Body of pancreas (tissue), 4 donors: Measurements from ENCODE around the gene RPLP2. TPM values are rescaled to one million over a fixed set of nuclear protein-coding genes. Genes with fewer than 3 reads are reported as not detected.

ENCODE experiments used
- ATAC-seq: fragments of 150-250 bp; one replicate; pipeline ENCODE4 v1.9.1; 2016
- DNase-seq, 4 donors: peaks; one replicate each; pipeline ENCODE4 v3.0.0-alpha.2; 2019
- H3K27ac ChIP-seq, 4 donors: fragments of 200-600 bp; sonication (generic); 1 replicate in 3 of 4; 2 replicates in 1 of 4; pipeline versions ENCODE4 v1.5.1 to v1.6.1; 2016 to 2019; ENCODE audit warnings: mild to moderate bottlenecking in 1 of 4, mixed read lengths in 1 of 4, moderate library complexity in 1 of 4
- H3K27me3 ChIP-seq, 2 donors: fragments of 200-600 bp; sonication (generic); one replicate each; pipeline ENCODE4 v1.6.0; 2016; ENCODE audit warnings: mild to moderate bottlenecking in 1 of 2
- H3K36me3 ChIP-seq, 2 donors: fragments of 200-600 bp; sonication (generic); replicated peaks in 1 of 2; 2 replicates each; pipeline ENCODE4 v1.5.1; 2016; ENCODE audit warnings: low read depth in 2 of 2; ENCODE audit not compliant: insufficient read depth in 1 of 2
- H3K4me1 ChIP-seq: fragments of 200-600 bp; sonication (generic); one replicate; pipeline ENCODE4 v1.6.0; 2016
- H3K4me3 ChIP-seq, 2 donors: fragments of 200-600 bp; sonication (generic); 1 replicate in 1 of 2; 2 replicates in 1 of 2; pipeline ENCODE4 v1.5.1; 2016 to 2019
- H3K9me3 ChIP-seq, 3 donors: fragments of 200-600 bp; sonication (generic); 1 replicate in 2 of 3; 2 replicates in 1 of 3; pipeline ENCODE4 v1.5.1; 2016
- CTCF ChIP-seq, 7 experiments: fragments of 450-650 bp in 4 of 7; fragments of 200-600 bp in 3 of 7; sonication (generic) in 3 of 7; IDR thresholded peaks; one replicate each; pipeline ENCODE4 v1.5.1; 2016 to 2019; ENCODE audit warnings: antibody characterized with exemption in 7 of 7
- POLR2A ChIP-seq, 3 donors: fragments of 450-650 bp; IDR thresholded peaks; one replicate each; pipeline ENCODE4 v1.6.1; 2016; ENCODE audit warnings: antibody characterized with exemption in 3 of 3, mild to moderate bottlenecking in 2 of 3
- WGBS, 2 donors: methylation state at CpG; one replicate each; pipeline ENCODE4 v1.1.5; 2017; 5-methylcytosine and 5-hydroxymethylcytosine counted together
- intact Hi-C: fragments of 100-400 bp; cut with DNase I; formaldehyde crosslinking; loops from one replicate; pipeline ENCODE4 v1.15.1; 2023
- total RNA-seq, 2 donors: library from RNA; depleted of rRNA; stranded (reverse); fragments of >200 nt; gene quantifications; one replicate each; pipeline ENCODE4 v1.1.0, GENCODE V29; 2016

The RPLP2 gene
- total RNA-seq, 2 donors from 2014 or later: 395 to 402 TPM

- no peaks in the 10 kb centered on the region for H3K36me3 ChIP-seq
- no peak overlapping the region for H3K27ac ChIP-seq
- H3K4me3 ChIP-seq: no peak overlapping the region
- WGBS, 2 donors: 78 to 89% methylated on average over 4 to 15 of the region's 15 CpGs
- H3K27me3 ChIP-seq: peaks cover 0 to 6% of the 10 kb centered on the region in 2 donors
- H3K4me1 ChIP-seq: peaks cover 30% of the 10 kb centered on the region
- TF ChIP-seq CTCF (IDR thresholded peaks at IDR 0.05) (no peak), POLR2A (IDR thresholded peaks at IDR 0.05) (no peak)
- ATAC-seq (no peak), DNase-seq (no peak)
- no peaks in the 10 kb centered on the region for H3K9me3 ChIP-seq
- intact Hi-C loops: no loop called here
Observed at GRCh38 chr11:852762-853161, 43.0 kb downstream of the RPLP2 start.

- no peak overlapping the region for H3K4me3 ChIP-seq
- DNase-seq (no peak), ATAC-seq (no peak)
- peaks cover 19% of the 10 kb centered on the region for H3K4me1 ChIP-seq
- H3K36me3 ChIP-seq: no peaks in the 10 kb centered on the region
- intact Hi-C loops: no loop called here
- peaks cover 0 to 6% of the 10 kb centered on the region in 2 donors for H3K27me3 ChIP-seq
- TF ChIP-seq CTCF (IDR thresholded peaks at IDR 0.05): no peak
- TF ChIP-seq POLR2A (IDR thresholded peaks at IDR 0.05): no peak
- no peak overlapping the region for H3K27ac ChIP-seq
- 95 to 97% methylated on average over 18 to 22 of the region's 27 CpGs for WGBS, 2 donors
- H3K9me3 ChIP-seq: no peaks in the 10 kb centered on the region
Observed at GRCh38 chr11:853682-854448, 44.1 kb downstream of the RPLP2 start.

GRCh38 chr11:854601-855329 lies 45.0 kb downstream of the RPLP2 start:
- Histone ChIP-seq H3K36me3 (no peaks in the 10 kb centered on the region), H3K27ac (no peak overlapping the region), H3K4me3 (no peak overlapping the region), H3K4me1 (peaks cover 16% of the 10 kb centered on the region), H3K27me3 (no peaks in the 10 kb centered on the region), H3K9me3 (no peaks in the 10 kb centered on the region)
- TF ChIP-seq CTCF (IDR thresholded peaks at IDR 0.05): no peak
- TF ChIP-seq POLR2A (IDR thresholded peaks at IDR 0.05): no peak
- WGBS, 2 donors: 91 to 95% methylated on average over 9 to 20 of the region's 20 CpGs
- intact Hi-C loops: loop anchor here (5.0 kb wide), 1 partner anchor 183 kb away; the partner anchor contains the start of gene MUC6
- ATAC-seq (no peak), DNase-seq (no peak)

GRCh38 chr11:855330-855674 lies 45.5 kb downstream of the RPLP2 start:
- no peak for DNase-seq
- TF ChIP-seq POLR2A (IDR thresholded peaks at IDR 0.05) (no peak), CTCF (IDR thresholded peaks at IDR 0.05) (no peak)
- intact Hi-C loops: loop anchor here (5.0 kb wide), 1 partner anchor 182 kb away; the partner anchor contains the start of gene MUC6
- no peaks in the 10 kb centered on the region for H3K27me3 ChIP-seq
- ATAC-seq: no peak
- whole genome bisulfite sequencing, 2 donors: 86 to 97% methylated on average over 5 to 7 of the region's 7 CpGs
- H3K4me1 ChIP-seq: peaks cover 17% of the 10 kb centered on the region
- no peak overlapping the region for H3K27ac ChIP-seq
- no peak overlapping the region for H3K4me3 ChIP-seq
- H3K9me3 ChIP-seq: no peaks in the 10 kb centered on the region
- H3K36me3 ChIP-seq: no peaks in the 10 kb centered on the region
